Neural progenitor cell (in vitro differentiated cells): ENCODE measurements around the gene SURF2. TPM values are rescaled to one million over a fixed set of nuclear protein-coding genes. Genes with fewer than 3 reads are reported as not detected.
A peak's percentile ranks its signal among the peaks of the same experiment; 100 is the strongest.
"Not testable (repeated sequence)": the region's sequence is repeated elsewhere in the genome, so short reads cannot be mapped to it uniquely, and the experiment has no call there.

Experiments
- DNase-seq: peaks from one replicate; pipeline ENCODE4 v3.0.0-alpha.2; 2016; ENCODE audit warnings: low spot score
- H2AFZ ChIP-seq: fragments of 200-600 bp; sonication (generic); replicated peaks from 2 replicates; pipeline ENCODE4 v1.6.1; 2016; ENCODE audit warnings: antibody characterized with exemption
- H3F3A ChIP-seq: fragments of 200-600 bp; sonication (generic); 2 replicates; pipeline ENCODE4 v1.6.1; 2016; ENCODE audit warnings: antibody characterized with exemption, low read depth
- H3K27ac ChIP-seq: fragments of 200-600 bp; sonication (generic); 2 replicates; pipeline ENCODE4 v1.5.1; 2016; ENCODE audit warnings: mild to moderate bottlenecking
- H3K27me3 ChIP-seq: fragments of 200-600 bp; sonication (generic); 2 replicates; pipeline ENCODE4 v1.6.1; 2016; ENCODE audit warnings: mild to moderate bottlenecking, moderate library complexity
- H3K36me3 ChIP-seq: fragments of 200-600 bp; sonication (generic); 2 replicates; pipeline ENCODE4 v1.5.1; 2016
- H3K4me1 ChIP-seq: fragments of 200-600 bp; sonication (generic); 2 replicates; pipeline ENCODE4 v1.6.1; 2016; ENCODE audit warnings: mixed run types
- H3K4me2 ChIP-seq: fragments of 200-600 bp; sonication (generic); 2 replicates; pipeline ENCODE4 v1.6.1; 2016
- H3K4me3 ChIP-seq: fragments of 200-600 bp; sonication (generic); 2 replicates; pipeline ENCODE4 v1.5.1; 2016
- H3K79me2 ChIP-seq: fragments of 200-600 bp; sonication (generic); 2 replicates; pipeline ENCODE4 v1.6.1; 2016; ENCODE audit warnings: low read depth
- H3K9ac ChIP-seq: fragments of 200-600 bp; sonication (generic); 2 replicates; pipeline ENCODE4 v1.6.1; 2016
- H3K9me3 ChIP-seq: fragments of 200-600 bp; sonication (generic); 2 replicates; pipeline ENCODE4 v1.5.1; 2016; ENCODE audit warnings: low read depth
- H4K20me1 ChIP-seq: fragments of 200-600 bp; sonication (generic); 2 replicates; pipeline ENCODE4 v1.6.1; 2016; ENCODE audit warnings: low read depth
- H3K27ac Mint-ChIP-seq: 3 replicates; pipeline ENCODE4 v1.8.0; 2021; ENCODE audit warnings: mixed read lengths
- H3K27me3 Mint-ChIP-seq: 2 replicates; pipeline ENCODE4 v1.8.0; 2022; ENCODE audit warnings: low read depth, mild to moderate bottlenecking, inconsistent platforms, moderate library complexity, mixed read lengths; ENCODE audit not compliant: insufficient read depth
- H3K36me3 Mint-ChIP-seq: 3 replicates; pipeline ENCODE4 v1.8.0; 2021; ENCODE audit warnings: mixed read lengths
- H3K4me1 Mint-ChIP-seq: 3 replicates; pipeline ENCODE4 v1.8.0; 2021; ENCODE audit warnings: mixed read lengths
- H3K4me3 Mint-ChIP-seq: 3 replicates; pipeline ENCODE4 v1.8.0; 2021; ENCODE audit warnings: mild to moderate bottlenecking, moderate library complexity, mixed read lengths
- H3K9me3 Mint-ChIP-seq: 3 replicates; pipeline ENCODE4 v1.8.0; 2020; ENCODE audit warnings: mixed read lengths
- CTCF ChIP-seq: fragments of 200-600 bp; sonication (generic); IDR thresholded peaks from 2 replicates; pipeline ENCODE4 v1.5.1; 2017; ENCODE audit warnings: antibody characterized with exemption, mild to moderate bottlenecking
- EZH2 ChIP-seq: fragments of 200-600 bp; sonication (generic); IDR thresholded peaks from 2 replicates; pipeline ENCODE4 v1.6.1; 2017; ENCODE audit warnings: antibody characterized with exemption, mild to moderate bottlenecking, moderate library complexity
- EZH2phosphoT487 ChIP-seq: fragments of 200-600 bp; sonication (generic); IDR thresholded peaks from 2 replicates; pipeline ENCODE4 v1.6.1; 2017; ENCODE audit warnings: antibody characterized with exemption
- total RNA-seq: library from RNA; depleted of rRNA; stranded (reverse); fragments of >200 nt; gene quantifications from 2 replicates; pipeline ENCODE4 v1.2.3, GENCODE V29; 2015; ENCODE audit warnings: low replicate concordance

SURF2 gene
- total RNA-seq, 1 donor from 2014 or later = 16.0 TPM

GRCh38 chr9:133322701-133323100 is 33.6 kb upstream of the SURF2 start:
- H3K36me3 ChIP-seq = no peaks in the 10 kb centered on the region
- peaks cover 4% of the 10 kb centered on the region for H3K9me3 ChIP-seq
- TF ChIP-seq EZH2 (no peak), CTCF (no peak), EZH2phosphoT487 (no peak)
- H3F3A ChIP-seq = no peaks in the 10 kb centered on the region
- no peaks in the 10 kb centered on the region for H3K79me2 ChIP-seq
- H2AFZ ChIP-seq = no peak overlapping the region
- H4K20me1 ChIP-seq = no peaks in the 10 kb centered on the region
- no peak overlapping the region for H3K27ac Mint-ChIP-seq
- peaks cover 2% of the 10 kb centered on the region for H3K36me3 Mint-ChIP-seq
- peaks cover 9% of the 10 kb centered on the region for H3K27me3 Mint-ChIP-seq
- H3K27me3 ChIP-seq = no peaks in the 10 kb centered on the region
- no peaks in the 10 kb centered on the region for H3K4me1 Mint-ChIP-seq
- H3K4me1 ChIP-seq = no peaks in the 10 kb centered on the region
- no peak overlapping the region for H3K27ac ChIP-seq
- H3K4me3 Mint-ChIP-seq = no peak overlapping the region
- no peak overlapping the region for H3K4me3 ChIP-seq
- no peak overlapping the region for H3K9ac ChIP-seq
- no peak for DNase-seq
- H3K9me3 Mint-ChIP-seq = peaks cover 19% of the 10 kb centered on the region
- no peak overlapping the region for H3K4me2 ChIP-seq

GRCh38 chr9:133323211-133323610 is 33.1 kb upstream of the SURF2 start:
- peaks cover 12% of the 10 kb centered on the region for H3K27me3 Mint-ChIP-seq
- H3K9me3 Mint-ChIP-seq = peaks cover 19% of the 10 kb centered on the region
- Histone ChIP-seq H3K4me1 (no peaks in the 10 kb centered on the region), H3K4me2 (no peak overlapping the region), H3F3A (no peaks in the 10 kb centered on the region), H4K20me1 (no peaks in the 10 kb centered on the region), H3K36me3 (no peaks in the 10 kb centered on the region), H3K9ac (no peak overlapping the region), H3K27me3 (no peaks in the 10 kb centered on the region), H3K27ac (no peak overlapping the region), H2AFZ (no peak overlapping the region), H3K4me3 (no peak overlapping the region), H3K79me2 (no peaks in the 10 kb centered on the region), H3K9me3 (peaks cover 4% of the 10 kb centered on the region)
- no peak overlapping the region for H3K27ac Mint-ChIP-seq
- no peak for DNase-seq
- no peak overlapping the region for H3K4me3 Mint-ChIP-seq
- H3K4me1 Mint-ChIP-seq = no peaks in the 10 kb centered on the region
- TF ChIP-seq CTCF (no peak), EZH2phosphoT487 (no peak), EZH2 (no peak)
- H3K36me3 Mint-ChIP-seq = peaks cover 3% of the 10 kb centered on the region

GRCh38 chr9:133323991-133324703 is 32.2 kb upstream of the SURF2 start:
- DNase-seq = no peak
- Histone ChIP-seq H4K20me1 (no peaks in the 10 kb centered on the region), H3K36me3 (no peaks in the 10 kb centered on the region), H3K79me2 (no peaks in the 10 kb centered on the region), H3K4me2 (no peak overlapping the region), H3F3A (no peaks in the 10 kb centered on the region), H2AFZ (no peak overlapping the region), H3K9ac (no peak overlapping the region), H3K4me1 (no peaks in the 10 kb centered on the region), H3K27me3 (no peaks in the 10 kb centered on the region), H3K9me3 (peaks cover 4% of the 10 kb centered on the region), H3K27ac (no peak overlapping the region), H3K4me3 (no peak overlapping the region)
- TF ChIP-seq EZH2phosphoT487 (no peak), EZH2 (no peak), CTCF (no peak)
- peaks cover 9% of the 10 kb centered on the region for H3K36me3 Mint-ChIP-seq
- peaks cover 18% of the 10 kb centered on the region for H3K27me3 Mint-ChIP-seq
- H3K27ac Mint-ChIP-seq = no peak overlapping the region
- H3K4me1 Mint-ChIP-seq = no peaks in the 10 kb centered on the region
- peak overlapping the region; percentile 1 for H3K4me3 Mint-ChIP-seq
- H3K9me3 Mint-ChIP-seq = peaks cover 22% of the 10 kb centered on the region

- not testable (repeated sequence) for H3K9ac ChIP-seq, DNase-seq, H2AFZ ChIP-seq, H3K4me2 ChIP-seq, H3K4me3 Mint-ChIP-seq, H3K36me3 ChIP-seq, H3K4me1 Mint-ChIP-seq, H3K79me2 ChIP-seq, H3K4me3 ChIP-seq, H3K27ac ChIP-seq, H3K27me3 ChIP-seq, H3K9me3 ChIP-seq, H4K20me1 ChIP-seq, H3F3A ChIP-seq, H3K27ac Mint-ChIP-seq, H3K4me1 ChIP-seq
- peaks cover 16% of the 10 kb centered on the region for H3K27me3 Mint-ChIP-seq
- peaks cover 20% of the 10 kb centered on the region for H3K36me3 Mint-ChIP-seq
- peaks cover 18% of the 10 kb centered on the region for H3K9me3 Mint-ChIP-seq
Measured at GRCh38 chr9:133327021-133327420, 29.3 kb upstream of the SURF2 start.
